ENCODE measurements around the gene CROCC2.

CROCC2 gene

DNA sequence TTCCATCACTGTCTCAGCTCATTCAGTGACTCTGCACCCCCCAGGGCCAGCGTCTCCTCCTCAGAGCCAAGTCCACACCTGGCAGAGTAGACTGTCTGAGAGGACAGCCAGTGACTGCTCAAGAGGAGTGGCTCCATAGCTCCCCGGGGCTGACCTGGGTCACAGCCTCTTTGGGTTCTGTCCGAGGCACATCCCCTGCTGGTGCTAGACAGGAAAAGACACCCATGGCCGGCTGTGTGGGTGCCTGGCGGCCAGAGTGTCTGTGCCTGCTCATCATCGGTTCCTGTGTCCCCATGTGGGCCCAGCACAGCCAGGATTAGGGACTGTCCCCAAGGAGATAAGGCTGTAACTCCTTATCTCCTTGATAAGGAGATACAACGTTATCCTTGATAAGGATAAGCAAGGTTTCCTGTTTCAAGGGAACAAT, 3.5 kb upstream of the CROCC2 start:
- H3K27ac ChIP-seq (ENCODE audit: low read depth, low read length), result no peak overlapping the region
- H3K4me1 ChIP-seq (ENCODE audit: control insufficient read depth, insufficient read depth, low read length), result no peaks in the 10 kb centered on the region
- H3K27me3 ChIP-seq (ENCODE audit: control insufficient read depth, insufficient read depth, low read length), result no peaks in the 10 kb centered on the region
- no peaks in the 10 kb centered on the region for H3K36me3 ChIP-seq (ENCODE audit: control insufficient read depth, insufficient read depth, low read length)
- H3K9ac ChIP-seq (ENCODE audit: low read depth, low read length), result no peak overlapping the region
- H3K9me3 ChIP-seq (ENCODE audit: control insufficient read depth, insufficient read depth, low read length), result no peaks in the 10 kb centered on the region
- H3K4me3 ChIP-seq (ENCODE audit: low read depth, low read length), result no peak overlapping the region

DNA sequence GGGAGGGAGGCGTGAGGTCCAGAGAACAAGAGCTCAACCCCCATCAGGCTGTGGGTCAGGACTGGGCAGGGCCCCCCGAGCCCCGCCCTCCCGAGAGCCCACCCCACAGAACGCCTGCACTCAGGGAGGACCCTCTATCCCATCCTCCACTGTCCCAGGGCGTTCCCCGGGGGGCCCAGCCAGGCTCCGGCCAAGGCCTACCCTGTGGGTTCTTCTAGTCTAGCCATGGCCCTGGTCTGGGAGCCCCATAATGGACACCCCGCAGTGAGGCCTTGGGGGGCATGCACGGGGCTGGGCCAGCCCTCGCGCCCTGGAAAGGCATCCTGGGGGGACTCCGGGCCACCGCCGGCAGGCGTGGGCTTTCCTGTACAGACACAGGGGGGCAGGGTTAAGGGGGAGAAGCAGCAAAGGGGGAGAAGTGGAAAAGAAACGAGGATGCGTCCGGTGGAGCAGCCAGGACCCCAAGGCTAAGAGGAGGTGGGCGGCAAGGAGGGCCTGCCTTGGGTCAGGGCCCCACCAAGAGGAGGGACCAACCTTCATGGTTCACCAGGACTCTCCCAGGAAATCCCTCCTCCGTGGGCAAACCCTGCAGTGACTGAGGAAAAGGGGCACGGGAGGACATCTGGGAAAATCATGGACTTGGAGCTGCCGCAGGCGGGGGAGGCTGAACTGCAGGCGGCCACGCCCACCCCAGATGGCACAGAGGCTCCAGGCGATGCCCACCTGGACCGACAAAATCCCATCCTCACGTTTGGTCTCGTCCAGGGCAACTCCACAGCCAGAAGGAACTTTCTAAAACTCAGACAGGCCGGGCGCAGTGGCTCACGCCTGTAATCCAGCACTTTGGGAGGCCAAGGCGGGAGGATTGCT, 2.7 kb upstream of the CROCC2 start:
- Histone ChIP-seq H3K4me3 (ENCODE audit: low read depth, low read length) (no peak overlapping the region), H3K4me1 (ENCODE audit: control insufficient read depth, insufficient read depth, low read length) (no peaks in the 10 kb centered on the region), H3K9me3 (ENCODE audit: control insufficient read depth, insufficient read depth, low read length) (no peaks in the 10 kb centered on the region), H3K9ac (ENCODE audit: low read depth, low read length) (no peak overlapping the region), H3K36me3 (ENCODE audit: control insufficient read depth, insufficient read depth, low read length) (no peaks in the 10 kb centered on the region), H3K27me3 (ENCODE audit: control insufficient read depth, insufficient read depth, low read length) (no peaks in the 10 kb centered on the region), H3K27ac (ENCODE audit: low read depth, low read length) (no peak overlapping the region)

DNA sequence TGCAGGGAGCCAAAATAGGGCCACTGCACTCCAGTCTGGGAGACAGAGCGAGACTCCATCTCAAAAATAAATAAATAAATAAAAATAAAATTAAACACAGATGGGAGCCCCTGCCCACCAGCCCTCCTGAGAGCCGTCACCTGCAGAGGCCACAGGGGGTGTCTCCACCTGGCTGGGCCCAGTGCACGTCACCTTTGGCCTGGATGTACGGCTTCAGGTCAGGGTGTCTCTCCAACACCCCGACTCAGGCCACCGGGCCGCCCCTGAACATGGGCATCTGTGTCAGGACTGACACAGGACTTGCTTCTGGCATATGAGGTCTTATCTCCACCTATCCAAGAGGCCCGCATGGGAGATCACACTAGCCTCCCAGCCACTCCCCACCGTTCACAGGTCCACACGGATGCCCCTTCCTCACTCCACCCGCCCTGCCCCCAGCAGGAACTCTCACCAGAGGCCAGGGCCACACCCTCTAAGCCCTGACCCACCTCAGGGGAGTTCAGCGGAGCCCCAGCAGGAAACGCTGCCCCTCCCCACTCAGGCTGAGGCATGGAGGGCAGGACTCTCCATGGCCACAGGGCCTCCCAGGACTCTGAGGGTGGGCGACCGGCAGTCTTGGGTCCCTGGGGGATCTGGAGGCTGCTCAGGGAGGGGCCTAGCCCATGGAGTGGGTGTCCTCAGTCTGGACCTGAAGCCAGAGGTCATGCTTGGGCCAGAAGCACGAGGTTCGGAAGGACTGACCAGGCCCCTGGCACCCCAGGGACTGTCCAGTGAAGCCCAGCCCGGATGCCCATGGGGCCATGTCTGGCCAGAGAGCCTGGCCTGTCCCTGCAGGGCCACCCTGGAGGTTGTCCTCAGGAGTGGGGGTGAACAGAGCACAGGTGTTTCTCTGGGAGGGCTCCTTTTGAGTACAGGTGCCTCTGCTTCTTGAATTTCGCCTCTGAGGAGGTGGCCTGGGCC, 1.6 kb upstream of the CROCC2 start:
- no peak overlapping the region for H3K27ac ChIP-seq (ENCODE audit: low read depth, low read length)
- H3K9me3 ChIP-seq (ENCODE audit: control insufficient read depth, insufficient read depth, low read length), result no peaks in the 10 kb centered on the region
- no peaks in the 10 kb centered on the region for H3K36me3 ChIP-seq (ENCODE audit: control insufficient read depth, insufficient read depth, low read length)
- no peaks in the 10 kb centered on the region for H3K27me3 ChIP-seq (ENCODE audit: control insufficient read depth, insufficient read depth, low read length)
- H3K9ac ChIP-seq (ENCODE audit: low read depth, low read length), result no peak overlapping the region
- H3K4me1 ChIP-seq (ENCODE audit: control insufficient read depth, insufficient read depth, low read length), result no peaks in the 10 kb centered on the region
- H3K4me3 ChIP-seq (ENCODE audit: low read depth, low read length), result no peak overlapping the region

DNA sequence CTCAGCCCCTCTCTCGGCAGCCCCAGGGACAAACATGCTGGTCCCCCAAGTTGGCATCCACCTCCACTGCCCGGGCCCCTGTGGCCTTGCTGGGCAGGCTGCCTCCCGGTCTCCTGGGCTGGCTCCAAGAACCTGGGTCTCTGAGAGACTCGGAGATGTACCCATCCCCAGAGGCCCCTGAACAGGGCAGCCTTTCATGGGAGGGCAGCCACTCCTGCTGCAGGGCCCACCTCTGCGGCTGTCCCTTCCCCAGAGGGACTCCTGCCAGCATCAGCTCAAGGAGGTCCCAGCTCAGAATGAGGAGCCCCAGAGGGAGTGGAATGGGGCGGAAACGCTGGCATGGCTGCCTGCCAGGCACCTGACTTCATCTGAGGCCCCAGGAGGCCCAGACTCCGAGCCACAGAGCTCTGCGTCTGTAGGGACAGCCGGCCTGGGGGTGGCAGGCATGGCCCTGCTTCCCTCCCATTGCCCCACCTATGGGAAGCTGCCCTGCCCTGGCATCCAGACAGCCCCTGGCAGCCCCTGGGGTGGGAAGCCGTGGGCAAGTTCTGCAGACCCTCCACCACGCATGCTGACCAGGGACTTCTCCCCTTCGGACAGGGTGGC, 857 bp upstream of the CROCC2 start:
- no peak overlapping the region for H3K27ac ChIP-seq (ENCODE audit: low read depth, low read length)
- no peaks in the 10 kb centered on the region for H3K4me1 ChIP-seq (ENCODE audit: control insufficient read depth, insufficient read depth, low read length)
- no peak overlapping the region for H3K4me3 ChIP-seq (ENCODE audit: low read depth, low read length)
- no peaks in the 10 kb centered on the region for H3K27me3 ChIP-seq (ENCODE audit: control insufficient read depth, insufficient read depth, low read length)
- H3K9me3 ChIP-seq (ENCODE audit: control insufficient read depth, insufficient read depth, low read length), result no peaks in the 10 kb centered on the region
- H3K36me3 ChIP-seq (ENCODE audit: control insufficient read depth, insufficient read depth, low read length), result no peaks in the 10 kb centered on the region
- H3K9ac ChIP-seq (ENCODE audit: low read depth, low read length), result no peak overlapping the region

DNA sequence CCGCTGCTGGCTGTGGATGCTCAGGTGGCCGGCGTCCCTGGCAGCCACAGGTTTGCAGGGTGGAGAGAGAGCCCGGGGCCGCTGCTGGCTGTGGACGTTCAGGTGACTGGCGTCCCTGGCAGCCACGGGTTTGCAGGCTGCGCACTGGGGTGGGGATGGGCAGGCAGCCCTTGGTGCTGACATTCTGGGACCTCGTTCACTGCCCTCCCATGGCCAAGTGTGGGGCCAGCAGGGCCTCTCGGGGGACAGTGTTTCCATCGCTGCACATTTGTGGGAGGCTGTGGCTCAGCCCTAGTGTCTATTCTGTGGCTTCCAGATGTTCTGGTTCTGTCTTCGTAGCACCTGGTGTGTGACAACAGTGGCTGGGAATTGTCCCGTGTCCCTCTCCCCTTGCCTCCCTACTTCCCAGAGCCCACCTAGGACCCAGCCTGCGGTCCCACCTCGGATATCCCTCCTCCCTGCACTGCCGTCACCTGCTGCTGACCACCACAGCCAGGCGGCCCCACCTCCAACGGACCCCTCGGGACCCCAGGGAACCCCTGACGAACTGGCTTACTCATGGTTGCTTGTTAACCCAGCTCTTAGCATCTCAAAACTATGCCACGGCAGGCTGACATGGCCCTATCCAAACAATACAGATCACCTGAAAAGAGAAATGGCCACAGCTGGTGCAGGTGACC, 915 bp downstream of the CROCC2 start:
- no peaks in the 10 kb centered on the region for H3K4me1 ChIP-seq (ENCODE audit: control insufficient read depth, insufficient read depth, low read length)
- H3K27me3 ChIP-seq (ENCODE audit: control insufficient read depth, insufficient read depth, low read length), result no peaks in the 10 kb centered on the region
- no peak overlapping the region for H3K27ac ChIP-seq (ENCODE audit: low read depth, low read length)
- H3K9me3 ChIP-seq (ENCODE audit: control insufficient read depth, insufficient read depth, low read length), result no peaks in the 10 kb centered on the region
- no peak overlapping the region for H3K4me3 ChIP-seq (ENCODE audit: low read depth, low read length)
- no peaks in the 10 kb centered on the region for H3K36me3 ChIP-seq (ENCODE audit: control insufficient read depth, insufficient read depth, low read length)
- H3K9ac ChIP-seq (ENCODE audit: low read depth, low read length), result no peak overlapping the region

DNA sequence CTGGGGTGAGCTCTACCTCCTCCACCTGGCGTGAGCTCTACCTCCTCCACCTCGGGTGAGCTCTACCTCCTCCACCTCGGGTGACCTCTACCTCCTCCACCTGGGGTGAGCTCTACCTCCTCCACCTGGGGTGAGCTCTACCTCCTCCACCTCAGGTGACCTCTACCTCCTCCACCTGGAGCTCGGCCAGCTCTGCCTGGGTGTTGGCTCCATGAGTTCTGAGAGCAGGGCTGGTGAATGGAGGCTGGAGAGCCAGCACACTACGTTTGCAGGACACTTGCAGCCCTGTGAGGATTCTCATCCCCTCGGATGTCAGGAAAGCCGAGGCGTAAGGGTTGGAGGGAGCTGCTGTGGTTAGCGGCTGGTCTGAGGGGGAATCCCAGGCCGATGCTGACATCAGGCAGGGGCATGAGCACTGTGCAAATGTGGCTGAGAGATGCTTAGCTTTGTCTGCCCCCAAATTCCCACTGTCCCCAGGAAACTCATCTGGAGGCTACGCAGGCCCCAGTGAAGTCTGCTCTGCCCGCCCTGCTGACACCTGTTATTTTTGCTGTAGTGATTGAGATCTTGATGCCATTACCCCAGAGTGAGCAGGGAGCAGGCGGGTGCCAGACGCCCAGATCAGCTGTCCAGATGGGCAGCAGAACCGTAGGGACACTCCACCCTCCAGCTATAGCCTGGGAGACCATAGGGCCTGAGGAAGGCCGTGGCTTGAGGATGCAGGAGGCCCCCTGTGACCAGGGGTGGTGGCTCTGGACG, 3.3 kb downstream of the CROCC2 start:
- Histone ChIP-seq H3K27ac (ENCODE audit: low read depth, low read length) (no peak overlapping the region), H3K9me3 (ENCODE audit: control insufficient read depth, insufficient read depth, low read length) (no peaks in the 10 kb centered on the region), H3K4me1 (ENCODE audit: control insufficient read depth, insufficient read depth, low read length) (no peaks in the 10 kb centered on the region), H3K27me3 (ENCODE audit: control insufficient read depth, insufficient read depth, low read length) (no peaks in the 10 kb centered on the region), H3K36me3 (ENCODE audit: control insufficient read depth, insufficient read depth, low read length) (no peaks in the 10 kb centered on the region), H3K4me3 (ENCODE audit: low read depth, low read length) (no peak overlapping the region), H3K9ac (ENCODE audit: low read depth, low read length) (no peak overlapping the region)

DNA sequence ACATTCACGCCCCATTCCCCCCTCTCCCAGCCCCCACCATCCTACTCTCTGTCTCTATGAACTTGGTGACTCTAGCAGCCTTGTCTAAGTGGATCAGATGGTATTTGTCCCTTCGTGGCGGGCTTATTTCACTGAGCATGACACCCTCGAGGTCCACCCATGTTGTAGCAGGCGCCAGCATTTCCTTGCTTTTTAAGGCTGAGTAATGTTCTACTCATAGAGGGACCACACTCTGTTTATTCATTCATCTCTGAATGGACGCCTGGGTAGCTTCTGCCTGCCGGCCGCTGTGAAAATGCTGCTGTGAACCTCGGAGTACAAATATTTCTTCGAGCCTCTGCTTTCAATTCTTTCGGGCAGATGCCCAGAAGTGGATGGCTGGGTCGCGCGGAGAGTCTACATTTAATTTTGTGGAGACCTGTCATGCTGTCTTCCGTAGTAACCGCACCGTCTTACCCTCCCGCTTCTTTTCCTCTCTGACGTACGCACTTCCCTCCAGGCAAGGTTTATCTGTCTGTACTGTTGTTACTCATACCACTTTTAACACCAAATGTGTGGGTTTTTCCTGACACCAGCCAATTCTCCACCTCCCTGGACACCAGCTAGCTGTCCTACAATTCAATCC, 5.6 kb downstream of the CROCC2 start:
- Histone ChIP-seq H3K36me3 (ENCODE audit: control insufficient read depth, insufficient read depth, low read length) (no peaks in the 10 kb centered on the region), H3K27me3 (ENCODE audit: control insufficient read depth, insufficient read depth, low read length) (peaks cover 13% of the 10 kb centered on the region), H3K4me3 (ENCODE audit: low read depth, low read length) (no peak overlapping the region), H3K4me1 (ENCODE audit: control insufficient read depth, insufficient read depth, low read length) (peaks cover 1% of the 10 kb centered on the region; the same call in 1 of the 2 replicates), H3K9ac (ENCODE audit: low read depth, low read length) (no peak overlapping the region), H3K9me3 (ENCODE audit: control insufficient read depth, insufficient read depth, low read length) (no peaks in the 10 kb centered on the region), H3K27ac (ENCODE audit: low read depth, low read length) (no peak overlapping the region)

DNA sequence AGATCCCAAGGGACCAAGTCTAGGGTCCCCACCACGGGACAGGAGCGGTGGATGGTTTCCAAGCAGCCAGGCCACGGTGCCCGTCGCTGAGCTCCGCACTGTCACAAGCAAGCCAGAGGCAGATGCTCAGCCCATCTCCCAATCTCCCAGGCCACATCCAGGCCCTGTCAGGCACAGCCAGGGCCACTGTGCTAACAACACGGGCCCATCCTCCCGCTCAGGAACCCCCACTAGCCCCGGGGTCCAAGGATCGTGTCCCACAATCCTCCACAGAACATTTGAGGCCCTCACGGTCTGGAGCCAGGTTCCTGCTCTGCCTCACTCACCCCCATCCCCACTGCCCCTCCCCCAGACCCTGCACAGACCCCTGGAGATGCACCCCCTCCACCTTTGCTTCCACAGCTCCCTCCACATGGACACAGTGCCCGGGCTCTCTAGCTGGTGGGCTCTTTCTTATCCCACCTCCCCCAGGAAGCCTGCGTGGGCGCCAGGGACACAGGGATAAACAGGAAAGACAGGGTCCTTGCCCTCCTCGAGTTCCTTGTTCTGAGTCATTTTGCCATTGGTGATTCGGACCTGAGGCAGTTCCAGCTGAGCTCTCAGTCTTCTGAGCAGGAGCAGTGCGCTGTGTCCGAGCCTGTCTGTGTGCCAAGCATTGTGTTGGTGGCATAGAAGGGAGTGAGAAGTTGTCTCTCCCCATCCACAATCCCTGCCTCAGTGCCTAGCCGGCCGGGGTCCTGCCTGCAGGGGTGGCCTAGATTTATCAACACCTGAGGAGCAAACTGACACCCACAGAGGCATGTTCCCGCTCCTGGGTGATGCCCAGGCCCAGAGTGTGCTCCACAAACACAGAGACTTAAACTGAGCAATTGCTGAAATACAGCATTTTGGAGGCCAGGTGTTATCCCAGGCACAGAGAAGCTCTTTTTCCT, 7.0 kb downstream of the CROCC2 start:
- H3K4me3 ChIP-seq (ENCODE audit: low read depth, low read length), result no peak overlapping the region
- H3K36me3 ChIP-seq (ENCODE audit: control insufficient read depth, insufficient read depth, low read length), result no peaks in the 10 kb centered on the region
- H3K9ac ChIP-seq (ENCODE audit: low read depth, low read length), result no peak overlapping the region
- H3K27me3 ChIP-seq (ENCODE audit: control insufficient read depth, insufficient read depth, low read length), result peaks cover 13% of the 10 kb centered on the region
- H3K9me3 ChIP-seq (ENCODE audit: control insufficient read depth, insufficient read depth, low read length), result no peaks in the 10 kb centered on the region
- peaks cover 4% of the 10 kb centered on the region; the same call in 1 of the 2 replicates for H3K4me1 ChIP-seq (ENCODE audit: control insufficient read depth, insufficient read depth, low read length)
- H3K27ac ChIP-seq (ENCODE audit: low read depth, low read length), result no peak overlapping the region
